Measurements from ENCODE around the gene RAET1E. TPM values are rescaled to one million over a fixed set of nuclear protein-coding genes. Genes with fewer than 3 reads are reported as not detected.
"Not testable (repeated sequence)": the region's sequence is repeated elsewhere in the genome, so short reads cannot be mapped to it uniquely, and the experiment has no call there.

Gene RAET1E
- total RNA-seq, 1 donor from 2014 or later = not detected

- intact Hi-C loops (cut with micrococcal nuclease) = loop anchor here (1.0 to 5.0 kb wide), 10 partner anchors 12 to 1528 kb away; partner anchors contain the start of genes KATNA1, LATS1, PCMT1 and RAET1G
Measured at GRCh38 chr6:149863698-149864577, 34.0 kb downstream of the RAET1E start, which contains the start of gene LRP11. LRP11 (minus strand) TSS chr6:149864359; CDS start chr6:149864020, 339 bp downstream.

- intact Hi-C loops (cut with micrococcal nuclease) = loop anchor here (5.0 kb wide), 2 partner anchors 216 to 1529 kb away; partner anchors contain the start of genes KATNA1 and ZBTB2
Measured at GRCh38 chr6:149862922-149863697, 34.8 kb downstream of the RAET1E start.

DNA sequence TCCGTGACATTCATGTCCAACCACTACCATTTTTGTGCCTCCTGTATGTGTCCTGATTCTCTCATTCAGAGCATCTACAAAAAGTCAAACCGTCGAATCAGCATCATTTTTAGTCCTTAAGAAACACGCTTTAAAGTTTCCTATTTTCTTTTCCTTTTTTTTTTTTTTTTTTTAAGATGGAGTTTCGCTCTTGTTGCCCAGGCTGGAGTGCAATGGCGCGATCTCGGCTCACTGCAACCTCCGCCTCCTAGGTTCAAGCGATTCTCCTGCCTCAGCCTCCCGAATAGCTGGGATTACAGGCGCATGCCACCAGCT, 35.5 kb downstream of the RAET1E start:
- intact Hi-C loops (cut with micrococcal nuclease) = loop anchor here (5.0 kb wide), 2 partner anchors 215 to 1530 kb away; partner anchors contain the start of genes KATNA1 and ZBTB2

- intact Hi-C loops (cut with micrococcal nuclease) = loop anchor here (5.0 kb wide), 2 partner anchors 215 to 1530 kb away; partner anchors contain the start of genes KATNA1 and ZBTB2
Measured at GRCh38 chr6:149861603-149862423, 36.1 kb downstream of the RAET1E start.

DNA sequence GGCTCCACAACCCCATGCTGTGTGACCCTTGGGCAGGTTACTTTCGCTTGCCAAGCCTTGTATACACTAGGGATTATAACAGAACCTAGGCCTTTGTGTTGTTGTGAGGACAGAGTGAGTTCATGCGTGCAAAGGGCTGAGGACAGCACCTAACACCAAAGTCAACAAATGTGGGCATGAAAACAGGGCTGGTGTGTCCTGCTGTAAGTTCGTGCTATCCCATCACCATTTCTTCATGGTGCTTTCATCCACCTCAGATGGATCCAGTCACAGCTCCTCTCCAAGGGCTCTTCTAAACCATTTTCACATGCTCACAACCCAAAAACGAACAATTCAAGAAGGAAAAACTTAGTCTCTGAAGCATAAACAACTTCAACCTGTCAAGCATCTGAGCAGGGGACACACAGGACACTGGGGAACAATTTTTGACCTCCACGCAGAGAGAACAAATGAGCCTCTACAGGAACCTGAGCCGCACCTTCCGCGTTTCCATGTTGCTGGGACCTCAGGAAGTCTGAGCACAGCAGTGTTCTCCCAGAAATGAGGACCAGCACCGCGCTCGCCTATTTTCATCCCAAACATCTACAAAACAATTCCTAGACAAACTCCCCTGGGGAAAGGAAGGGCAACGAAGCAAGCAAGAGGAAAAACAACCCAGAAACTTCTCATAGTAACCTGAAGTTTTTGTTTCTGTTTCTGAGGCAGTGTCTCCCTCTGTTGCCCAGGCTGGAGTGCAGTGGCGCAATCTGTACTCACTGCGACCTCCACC, 36.9 kb downstream of the RAET1E start:
- intact Hi-C loops (cut with micrococcal nuclease) = loop anchor here (5.0 kb wide), 2 partner anchors 214 to 1531 kb away; partner anchors contain the start of genes KATNA1 and ZBTB2

GRCh38 chr6:149860513-149860833, 37.4 kb downstream of the RAET1E start:
- intact Hi-C loops (cut with micrococcal nuclease) = loop anchor here (5.0 kb wide), 2 partner anchors 213 to 1532 kb away; partner anchors contain the start of genes KATNA1 and ZBTB2

- intact Hi-C loops (cut with micrococcal nuclease) = loop anchor here (5.0 kb wide), 2 partner anchors 213 to 1532 kb away; partner anchors contain the start of genes KATNA1 and ZBTB2
Measured at GRCh38 chr6:149859938-149860337, 38.0 kb downstream of the RAET1E start.

GRCh38 chr6:149859368-149859767, 38.5 kb downstream of the RAET1E start:
- intact Hi-C loops (cut with micrococcal nuclease) = no loop called here

GRCh38 chr6:149857541-149857940, 40.4 kb downstream of the RAET1E start:
- intact Hi-C loops (cut with micrococcal nuclease) = no loop called here

DNA sequence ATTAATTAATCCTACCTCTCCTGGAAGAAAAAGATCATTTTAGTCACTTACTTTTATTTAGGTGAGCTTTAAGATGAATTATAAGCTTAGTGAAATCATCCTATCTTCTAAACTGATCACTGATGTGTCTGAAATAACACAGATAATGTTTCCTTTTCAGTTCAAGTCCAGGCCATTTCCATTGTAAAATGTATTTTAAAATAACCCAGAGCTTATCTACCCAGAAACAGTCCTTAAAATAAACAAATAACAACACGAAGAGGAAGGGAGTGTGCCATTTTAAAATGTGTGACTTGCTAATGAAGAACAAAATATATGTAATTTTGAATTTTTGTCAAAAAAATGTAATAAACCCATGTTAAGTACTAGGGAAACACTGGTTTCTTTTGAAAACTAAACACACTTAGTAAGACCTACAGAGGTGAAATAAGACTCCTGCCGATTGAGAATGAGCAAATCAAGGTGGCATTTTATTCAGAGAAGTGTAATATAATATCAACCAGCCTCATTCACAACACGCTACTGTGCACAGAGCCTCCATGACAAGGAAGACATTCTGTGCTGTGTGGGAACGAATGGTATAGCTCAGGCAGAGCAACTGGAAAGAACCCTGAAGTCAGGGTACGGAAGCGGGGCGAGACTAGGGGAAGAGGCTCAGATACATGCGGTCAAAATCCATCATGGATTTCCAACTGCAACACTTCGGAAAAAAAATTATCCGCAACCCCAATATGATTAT, 41.5 kb downstream of the RAET1E start:
- intact Hi-C loops (cut with micrococcal nuclease) = no loop called here

DNA sequence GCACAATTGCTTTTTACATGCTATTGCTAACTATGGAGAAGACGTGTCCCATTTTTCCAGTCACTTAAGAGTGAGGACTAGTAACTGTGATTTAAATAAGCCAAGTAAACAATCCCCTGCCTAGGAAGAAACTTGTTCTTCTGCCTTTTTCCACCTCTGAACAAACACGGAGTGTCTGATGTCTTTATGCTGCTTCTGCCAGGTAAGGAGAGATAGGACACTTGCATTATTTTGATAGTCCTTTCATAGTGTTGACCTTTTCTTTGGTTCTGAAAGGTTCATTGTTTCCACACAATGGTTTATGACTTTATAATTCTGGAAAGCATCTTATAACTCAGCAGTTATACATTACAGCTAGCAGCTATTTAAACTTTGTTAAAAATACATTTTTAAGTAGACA, 42.2 kb downstream of the RAET1E start:
- intact Hi-C loops (cut with micrococcal nuclease) = no loop called here

DNA sequence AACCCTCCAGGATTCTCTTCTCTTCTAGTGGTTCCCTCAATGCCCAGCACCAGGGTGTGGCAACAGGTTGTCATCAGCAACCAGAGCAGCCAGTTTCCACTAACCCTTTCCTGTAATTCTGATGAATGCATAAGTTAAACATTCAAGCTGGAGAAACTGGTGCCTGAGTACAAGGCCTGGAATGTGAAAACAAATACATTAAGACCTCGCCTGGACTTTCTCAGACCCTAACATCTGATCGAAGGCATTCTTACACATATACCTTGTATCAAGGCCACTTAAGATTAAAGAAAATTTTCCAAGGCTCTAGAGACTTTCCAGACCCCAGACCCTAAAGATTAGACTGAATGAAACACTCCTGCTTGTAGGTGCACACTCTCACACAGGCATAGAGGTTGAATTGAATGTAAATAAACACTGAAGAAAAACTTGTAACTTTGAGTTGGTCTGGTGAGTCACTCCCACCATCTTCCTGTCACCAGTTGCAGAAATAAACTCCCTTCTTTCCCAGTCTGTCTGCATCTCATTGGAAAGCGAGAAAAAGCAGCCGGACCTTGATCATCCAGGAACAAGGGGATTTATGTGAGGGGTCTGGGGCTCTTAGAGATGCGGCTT, 42.8 kb downstream of the RAET1E start:
- intact Hi-C loops (cut with micrococcal nuclease) = no loop called here

DNA sequence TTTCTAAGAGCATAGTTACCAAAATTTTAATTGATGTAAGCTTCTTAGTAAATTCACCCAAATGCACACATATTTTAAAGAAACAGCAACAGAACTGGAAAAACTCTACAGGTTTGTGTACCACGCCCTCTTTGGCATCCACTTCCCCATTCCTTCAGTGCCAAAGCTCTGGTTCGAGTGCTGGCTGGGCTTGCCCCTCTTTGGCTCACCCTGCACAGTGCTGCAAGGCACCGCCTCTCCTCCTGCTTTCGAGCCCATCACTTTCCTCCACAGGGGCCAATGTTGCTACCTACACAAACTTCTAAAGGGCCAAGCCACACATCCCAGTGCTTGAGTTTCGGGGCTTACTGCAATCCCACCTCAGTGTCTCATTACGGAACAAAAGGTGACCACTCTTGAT, 43.4 kb downstream of the RAET1E start:
- intact Hi-C loops (cut with micrococcal nuclease) = no loop called here

- intact Hi-C loops (cut with micrococcal nuclease) = not testable (repeated sequence)
Measured at GRCh38 chr6:149854017-149854416, 43.9 kb downstream of the RAET1E start.

DNA sequence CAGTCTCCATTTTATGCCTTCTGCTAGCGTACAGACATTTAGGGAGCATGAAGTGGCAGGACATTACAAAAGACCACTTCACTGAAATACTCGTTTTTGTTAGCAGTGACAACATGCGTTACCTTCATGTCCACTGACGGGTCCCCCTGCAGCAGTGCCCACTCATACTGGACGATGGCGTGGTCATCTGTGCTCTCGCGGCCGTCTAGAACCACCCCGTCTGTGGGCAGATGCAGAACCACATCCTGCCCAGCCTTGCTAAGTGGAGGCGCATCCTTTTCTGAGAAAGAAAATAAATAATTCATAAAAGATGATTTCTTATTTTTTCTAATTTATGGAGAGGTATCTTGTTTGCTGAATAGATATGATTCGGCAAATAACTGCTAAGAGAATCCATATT, 45.0 kb downstream of the RAET1E start:
- intact Hi-C loops (cut with micrococcal nuclease) = loop anchor here (1.0 kb wide), 1 partner anchor 11 kb away; the partner anchor contains the start of gene LRP11

- intact Hi-C loops (cut with micrococcal nuclease) = loop anchor here (1.0 kb wide), 1 partner anchor 12 kb away; the partner anchor contains the start of gene LRP11
Measured at GRCh38 chr6:149852180-149852579, 45.7 kb downstream of the RAET1E start.

DNA sequence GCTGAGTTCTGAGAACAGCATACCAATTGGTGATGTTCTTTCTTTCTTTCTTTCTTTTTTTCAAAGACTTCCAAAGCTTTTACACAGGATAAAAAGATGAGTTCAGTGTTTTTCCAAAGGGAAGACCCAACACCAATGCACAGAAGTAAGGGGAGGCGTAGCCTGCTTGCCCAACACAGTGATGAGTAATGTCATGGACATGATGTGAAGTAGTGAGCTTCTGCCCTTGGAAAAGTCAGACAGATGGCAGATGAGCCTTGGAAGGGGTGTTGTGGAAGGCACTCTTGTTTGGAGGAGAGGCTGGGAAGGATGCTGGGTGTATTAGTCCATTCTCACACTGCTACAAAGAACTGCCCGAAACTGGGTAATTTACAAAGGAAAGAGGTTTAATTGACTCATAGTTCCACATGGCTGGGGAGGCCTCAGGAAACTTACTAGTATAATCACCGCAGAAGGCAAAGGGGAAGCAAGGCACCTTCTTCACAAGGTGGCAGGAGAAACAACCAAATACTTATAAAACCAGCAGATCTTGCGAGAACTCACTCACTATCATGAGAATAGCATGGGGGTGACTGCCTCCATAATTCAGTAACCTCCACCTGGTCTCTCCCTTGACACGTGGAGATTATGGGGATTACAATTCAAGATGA, 46.3 kb downstream of the RAET1E start:
- intact Hi-C loops (cut with micrococcal nuclease) = loop anchor here (1.0 kb wide), 1 partner anchor 13 kb away; the partner anchor contains the start of gene LRP11

DNA sequence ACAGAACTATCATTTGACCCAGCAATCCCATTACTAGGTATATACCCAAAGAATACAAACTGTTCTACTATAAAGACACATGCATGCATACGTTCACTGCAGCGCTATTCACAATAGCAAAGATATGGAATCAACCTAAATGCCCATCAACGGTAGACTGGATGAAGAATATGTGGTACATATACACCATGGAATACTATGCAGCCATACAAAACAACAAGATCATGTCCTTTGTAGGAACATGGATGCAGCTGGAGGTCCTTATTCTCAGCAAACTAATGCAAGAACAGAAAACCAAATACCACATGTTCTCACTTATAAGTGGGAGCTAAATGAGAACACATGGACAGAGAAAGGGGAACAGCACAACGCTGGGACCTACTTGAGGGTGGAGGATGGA, 49.6 kb downstream of the RAET1E start:
- intact Hi-C loops (cut with micrococcal nuclease) = not testable (repeated sequence)
